Islet of Langerhans (tissue), 1 donor: ENCODE results near the gene TPPP3.
"Not testable (repeated sequence)": the region's sequence is repeated elsewhere in the genome, so short reads cannot be mapped to it uniquely, and the experiment has no call there.

Experiments used
- FAIRE-seq: peaks from one replicate; lab custom pipeline; 2011; peaks lifted over from hg19 to GRCh38; lab: Jason Lieb, UNC

TPPP3 gene

DNA sequence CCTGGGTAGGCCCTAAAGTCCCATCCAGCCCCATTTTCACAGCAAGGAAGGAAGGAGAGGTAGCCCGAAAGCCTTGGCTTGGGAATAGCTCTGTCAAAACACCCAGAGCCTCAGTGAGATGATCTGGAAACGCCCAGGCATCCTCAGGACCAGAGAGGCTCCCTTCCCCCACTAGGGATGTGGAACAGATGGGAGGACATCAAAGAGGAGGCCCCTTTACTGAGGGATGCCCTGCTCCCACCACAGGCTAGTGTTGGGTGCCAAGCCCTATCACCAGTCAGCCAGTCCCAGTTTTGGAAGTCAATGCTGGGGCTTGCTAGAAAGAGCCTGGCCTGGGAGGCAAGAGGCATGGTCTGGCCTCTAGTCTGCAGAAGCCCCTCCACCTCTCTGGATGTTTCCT, 4.7 kb downstream of the TPPP3 start:
- no peak for FAIRE-seq

- no peak for FAIRE-seq
These were observed 5.1 kb downstream of the TPPP3 start for GRCh38 chr16:67388191-67388590.

DNA sequence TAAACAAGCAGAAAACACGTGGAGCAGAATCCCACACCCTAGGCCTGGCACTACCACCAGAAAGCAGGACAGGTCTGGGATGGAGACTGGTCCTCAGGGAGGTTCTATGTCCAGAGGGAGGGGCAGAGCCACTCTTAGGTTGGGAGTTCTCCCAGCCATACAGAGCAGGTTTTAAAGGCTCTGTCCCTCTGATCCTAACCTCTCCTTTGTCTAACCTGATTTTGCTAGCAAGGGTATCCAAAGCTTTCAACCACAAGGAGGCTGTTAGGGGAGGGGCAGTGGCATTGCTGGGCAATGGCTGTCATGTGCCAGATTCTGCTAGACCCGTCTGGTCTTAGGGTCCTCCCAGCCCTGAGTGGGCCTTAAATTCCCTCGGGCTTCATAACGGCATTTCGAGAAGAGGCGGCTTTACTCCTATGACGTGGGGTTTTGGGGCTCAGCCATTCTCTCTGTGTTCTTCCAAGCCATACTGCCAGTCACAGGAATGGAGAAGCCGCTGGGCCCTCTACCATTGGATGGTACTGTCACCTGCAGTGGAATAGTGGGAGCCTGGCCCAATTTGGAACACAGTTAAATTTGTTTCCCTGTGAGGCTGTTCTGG, 5.7 kb downstream of the TPPP3 start:
- FAIRE-seq = no peak

DNA sequence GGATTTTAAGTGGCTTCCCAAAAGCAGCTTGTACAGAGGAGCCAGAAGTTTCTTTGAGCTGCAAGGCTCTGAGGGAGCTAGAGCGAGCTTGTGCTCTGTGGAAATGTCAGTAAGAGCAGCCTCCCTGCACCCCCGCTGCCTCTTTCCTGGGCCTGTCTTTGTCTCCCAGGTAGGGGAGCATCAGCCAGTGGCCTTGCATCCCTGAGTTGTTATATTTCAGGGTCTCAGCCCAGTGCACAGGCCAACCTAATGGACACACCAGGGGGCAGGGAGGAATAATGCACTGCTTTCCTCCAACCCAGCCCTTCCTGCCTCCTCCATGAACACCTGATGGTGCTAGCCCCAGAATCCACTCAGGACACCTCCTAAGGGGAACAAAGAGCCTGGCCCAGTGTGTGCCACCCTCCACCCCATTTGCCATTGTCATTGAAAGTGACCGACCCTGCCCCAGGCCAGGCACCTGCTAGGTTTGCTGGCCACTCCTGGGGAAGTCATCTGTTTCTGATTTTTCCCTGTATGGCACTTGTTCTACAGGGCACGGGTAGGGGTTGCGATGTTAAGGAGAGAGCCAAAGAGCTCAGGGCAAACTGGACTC, 6.3 kb downstream of the TPPP3 start:
- FAIRE-seq = no peak

- FAIRE-seq = no peak
These were observed 8.4 kb downstream of the TPPP3 start for GRCh38 chr16:67384778-67385510.

DNA sequence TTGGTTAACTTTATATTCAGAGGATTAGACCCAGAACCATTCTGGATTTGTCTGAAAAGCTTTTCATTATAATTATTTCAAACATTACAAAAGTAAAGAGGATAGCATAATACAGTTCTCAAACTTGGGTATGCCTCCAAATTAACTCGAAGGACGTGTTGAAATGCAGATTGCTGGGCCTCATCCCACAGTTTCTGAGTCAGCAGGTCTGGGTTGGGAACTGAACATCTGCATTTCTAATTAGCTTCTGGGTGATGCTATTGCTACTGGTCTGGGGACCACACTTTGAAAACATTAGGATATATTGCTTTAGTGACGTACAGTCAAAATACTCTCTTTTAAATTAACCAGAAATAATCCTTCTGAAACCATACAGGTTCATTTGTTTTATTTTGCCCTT, 10.0 kb downstream of the TPPP3 start:
- no peak for FAIRE-seq

GRCh38 chr16:67378642-67379041, 14.7 kb downstream of the TPPP3 start:
- peak; percentile 72 for FAIRE-seq

DNA sequence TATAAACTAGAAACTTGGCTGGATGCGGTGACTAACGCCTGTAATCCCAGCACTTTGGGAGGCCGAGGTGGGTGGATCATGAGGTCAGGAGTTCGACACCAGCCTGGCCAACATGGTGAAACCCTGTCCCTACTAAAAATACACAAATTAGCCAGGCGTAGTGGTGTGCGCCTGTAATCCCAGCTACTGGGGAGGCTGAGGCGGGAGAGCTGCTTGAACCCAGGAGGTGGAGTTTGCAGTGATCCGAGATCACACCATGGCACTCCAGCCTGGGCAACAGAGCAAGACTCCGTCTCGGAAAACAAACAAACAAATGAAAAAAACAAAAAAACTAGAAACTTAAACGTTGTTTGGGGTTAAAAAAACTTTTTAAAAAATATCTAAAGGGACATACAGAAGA, 17.3 kb downstream of the TPPP3 start:
- FAIRE-seq = not testable (repeated sequence)

- no peak for FAIRE-seq
These were observed 20.6 kb downstream of the TPPP3 start for GRCh38 chr16:67372664-67373063.

GRCh38 chr16:67370661-67371060, 22.6 kb downstream of the TPPP3 start:
- FAIRE-seq = no peak

DNA sequence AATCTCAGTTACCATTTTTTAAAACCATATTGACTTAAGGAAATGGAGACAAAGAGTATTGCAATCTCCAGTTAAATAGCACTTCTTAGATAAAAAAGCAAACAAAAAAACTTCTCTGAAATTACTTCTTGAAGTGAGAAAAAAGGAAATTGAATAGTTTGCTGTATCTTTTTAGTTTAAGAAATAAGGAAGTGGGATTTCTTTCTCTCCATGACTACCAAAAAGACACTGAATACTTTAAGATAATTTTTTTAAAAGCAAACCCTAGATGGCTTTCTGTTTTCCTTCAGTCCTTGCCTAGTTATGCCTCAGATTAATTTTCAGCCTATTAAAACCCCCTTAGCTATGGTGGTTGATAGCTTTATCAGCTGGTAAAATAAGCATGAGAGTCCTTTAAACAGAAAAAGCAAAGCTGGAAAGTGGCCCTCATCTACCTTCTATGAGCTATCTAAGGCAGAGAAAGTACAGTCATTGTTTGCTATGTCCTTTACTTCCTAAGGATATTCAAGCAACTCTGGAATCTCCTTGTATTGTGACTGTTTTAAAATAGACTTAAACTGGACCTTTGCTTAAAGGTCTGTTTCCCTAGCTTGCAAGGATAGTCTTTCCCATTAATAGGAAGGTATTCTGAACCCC, 28.6 kb downstream of the TPPP3 start:
- FAIRE-seq = peak; percentile 36

- FAIRE-seq = no peak
These were observed 32.3 kb downstream of the TPPP3 start for GRCh38 chr16:67361038-67361437.

DNA sequence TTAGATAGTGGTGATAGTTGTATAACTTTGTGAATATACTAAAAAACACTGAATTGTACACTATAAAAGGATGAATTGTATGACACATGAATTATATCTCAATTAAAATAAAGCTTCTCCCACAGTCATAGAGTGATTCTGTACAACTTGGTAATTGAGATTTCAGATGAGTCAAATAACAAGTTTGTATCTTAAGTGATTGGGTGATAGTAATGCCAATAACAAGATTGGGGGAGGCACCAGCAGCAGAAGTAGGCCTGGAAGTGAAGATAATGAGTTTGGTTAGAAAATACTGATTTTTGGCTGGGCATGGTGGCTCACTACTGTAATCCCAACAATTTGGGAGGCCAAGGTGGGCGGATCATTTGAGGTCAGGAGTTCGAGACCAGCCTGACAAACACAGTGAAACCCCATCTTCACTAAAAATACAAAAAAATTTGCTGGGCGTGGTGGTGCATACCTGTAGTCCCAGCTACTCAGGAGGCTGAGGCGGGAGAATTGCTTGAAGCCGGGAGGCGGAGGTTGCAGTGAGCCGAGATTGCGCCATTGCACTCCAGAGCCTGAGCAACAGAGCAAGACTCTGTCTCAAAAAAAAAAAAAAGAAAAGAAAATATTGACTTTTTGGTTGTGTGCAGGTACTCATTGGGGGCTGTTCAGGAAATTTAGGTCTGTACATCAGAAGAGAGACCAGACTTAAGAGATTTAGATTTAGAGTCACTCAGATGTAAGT, 33.6 kb downstream of the TPPP3 start:
- FAIRE-seq = not testable (repeated sequence)

DNA sequence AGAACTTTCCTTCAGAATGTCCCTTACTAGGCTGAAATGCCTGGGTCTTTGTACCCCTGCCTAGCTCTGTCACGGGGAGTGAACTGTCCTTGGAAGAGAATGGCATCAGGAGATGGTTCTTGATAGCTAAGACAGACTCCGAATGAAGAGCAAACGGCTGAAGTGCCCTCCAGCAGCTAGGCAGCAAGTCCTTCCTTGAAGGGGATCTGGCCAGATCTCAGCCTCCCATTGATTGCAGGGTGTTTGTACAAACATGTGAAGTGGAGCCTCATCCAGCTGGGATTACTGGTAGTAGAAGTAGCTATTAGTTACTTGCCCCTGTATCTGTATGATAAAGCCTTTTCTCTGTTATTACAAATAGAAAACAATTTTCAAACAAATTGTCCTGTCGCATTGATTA, 35.7 kb downstream of the TPPP3 start:
- FAIRE-seq = no peak

DNA sequence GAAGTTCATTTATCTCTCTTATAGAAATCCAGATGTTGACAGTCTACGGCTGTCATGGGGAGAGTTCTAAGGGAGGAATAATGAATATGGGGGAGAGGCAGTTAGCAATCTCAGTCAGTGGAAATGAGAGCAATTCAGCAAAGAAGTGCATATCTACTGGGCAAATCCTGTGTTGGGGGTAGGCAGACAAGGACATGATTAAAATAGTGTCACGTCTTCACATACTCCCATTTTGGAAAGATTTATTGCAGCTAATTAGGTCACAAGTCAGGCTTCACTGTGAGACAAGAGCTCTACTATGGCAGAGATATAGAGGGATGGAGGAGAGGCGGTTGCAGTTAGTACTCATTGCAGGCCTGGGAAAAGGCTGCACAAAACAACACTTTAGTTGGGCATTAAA, 36.9 kb downstream of the TPPP3 start:
- FAIRE-seq = no peak

GRCh38 chr16:67352463-67352862, 40.8 kb downstream of the TPPP3 start:
- not testable (repeated sequence) for FAIRE-seq

- FAIRE-seq = no peak
These were observed 43.0 kb downstream of the TPPP3 start for GRCh38 chr16:67350324-67350723.

- FAIRE-seq = no peak
These were observed 44.1 kb downstream of the TPPP3 start for GRCh38 chr16:67349172-67349571.

- FAIRE-seq = no peak
These were observed 47.0 kb downstream of the TPPP3 start for GRCh38 chr16:67346341-67346740.

GRCh38 chr16:67345401-67345800, 47.9 kb downstream of the TPPP3 start:
- no peak for FAIRE-seq

GRCh38 chr16:67342616-67343015, 50.7 kb downstream of the TPPP3 start:
- FAIRE-seq = no peak

GRCh38 chr16:67341250-67341649, 52.0 kb downstream of the TPPP3 start:
- FAIRE-seq = no peak
